ENCODE measurements around the gene OXTR. TPM values are rescaled to one million over a fixed set of nuclear protein-coding genes. Genes with fewer than 3 reads are reported as not detected.
A peak's percentile ranks its signal among the peaks of the same experiment; 100 is the strongest.

OXTR gene
- total RNA-seq: 0.50 TPM
- long read RNA-seq, partial matches to known transcripts: 1 of 1 reads
- long read RNA-seq, other reads (novel, unspliced or antisense): 0 of 1 reads

GRCh38 chr3:8769088-8769822 lies at the start of gene OXTR:
TSS of gene OXTR (minus strand) at chr3:8769613. CDS start at chr3:8768187, 1,426 bp downstream.
- H3K27me3 ChIP-seq (ENCODE audit: low read depth): peaks cover 40% of the 10 kb centered on the region
- H3K36me3 ChIP-seq: no peaks in the 10 kb centered on the region
- H3K9me3 ChIP-seq: no peaks in the 10 kb centered on the region
- peak; percentile 67 for DNase-seq
- no peak within 1 kb of the TSS for H3K27ac ChIP-seq
- TF ChIP-seq CTCF (IDR thresholded peaks at IDR 0.05): peak; percentile 99
- peak; percentile 93 to 94 for ATAC-seq
- peaks cover 26% of the 10 kb centered on the region for H3K4me1 ChIP-seq
- intact Hi-C loops (cut with DNase I): no loop called here
- H3K4me3 ChIP-seq: peak within 1 kb of the TSS; percentile 42

GRCh38 chr3:8817486-8817885 lies 48.1 kb upstream of the OXTR start:
- no peak for TF ChIP-seq CTCF (IDR thresholded peaks at IDR 0.05)
- DNase-seq: no peak
- H3K4me3 ChIP-seq: no peak overlapping the region
- H3K27me3 ChIP-seq (ENCODE audit: low read depth): no peaks in the 10 kb centered on the region
- no peak for ATAC-seq
- H3K4me1 ChIP-seq: no peaks in the 10 kb centered on the region
- intact Hi-C loops (cut with DNase I): no loop called here
- no peaks in the 10 kb centered on the region for H3K36me3 ChIP-seq
- peaks cover 21% of the 10 kb centered on the region for H3K9me3 ChIP-seq
- no peak overlapping the region for H3K27ac ChIP-seq

GRCh38 chr3:8816106-8816505 lies 46.7 kb upstream of the OXTR start:
- ATAC-seq (no peak), DNase-seq (no peak)
- Histone ChIP-seq H3K4me3 (no peak overlapping the region), H3K27me3 (ENCODE audit: low read depth) (no peaks in the 10 kb centered on the region), H3K4me1 (no peaks in the 10 kb centered on the region), H3K27ac (no peak overlapping the region), H3K9me3 (peaks cover 21% of the 10 kb centered on the region), H3K36me3 (no peaks in the 10 kb centered on the region)
- intact Hi-C loops (cut with DNase I): no loop called here
- TF ChIP-seq CTCF (IDR thresholded peaks at IDR 0.05): no peak

DNA sequence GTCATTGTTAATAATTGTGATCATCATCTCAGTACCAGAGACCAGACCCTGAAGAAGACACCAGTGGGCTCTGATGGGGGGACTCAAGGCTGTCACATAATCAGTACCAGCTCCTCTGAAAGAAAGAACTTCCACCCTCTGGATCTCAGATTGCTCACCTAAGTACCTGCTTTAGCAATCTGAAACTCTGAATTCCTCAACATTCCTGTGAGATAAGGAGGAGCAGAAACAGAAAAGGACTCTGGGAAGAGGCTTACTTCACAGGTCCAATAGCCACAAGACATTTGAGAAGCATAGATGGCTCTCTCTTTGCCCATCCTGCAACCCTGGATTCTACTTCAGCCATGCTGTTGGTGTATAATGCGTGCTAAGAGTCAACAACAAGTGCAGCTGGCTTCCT lies 44.0 kb upstream of the OXTR start:
- Histone ChIP-seq H3K4me3 (no peak overlapping the region), H3K27me3 (ENCODE audit: low read depth) (no peaks in the 10 kb centered on the region), H3K27ac (no peak overlapping the region), H3K36me3 (no peaks in the 10 kb centered on the region), H3K4me1 (no peaks in the 10 kb centered on the region), H3K9me3 (peaks cover 7% of the 10 kb centered on the region)
- intact Hi-C loops (cut with DNase I): no loop called here
- DNase-seq (no peak), ATAC-seq (no peak)
- no peak for TF ChIP-seq CTCF (IDR thresholded peaks at IDR 0.05)

GRCh38 chr3:8810561-8810960 lies 41.1 kb upstream of the OXTR start:
- no peak overlapping the region for H3K27ac ChIP-seq
- no peak for TF ChIP-seq CTCF (IDR thresholded peaks at IDR 0.05)
- DNase-seq: no peak
- H3K4me1 ChIP-seq: no peaks in the 10 kb centered on the region
- H3K27me3 ChIP-seq (ENCODE audit: low read depth): no peaks in the 10 kb centered on the region
- ATAC-seq: no peak
- no peaks in the 10 kb centered on the region for H3K9me3 ChIP-seq
- no peaks in the 10 kb centered on the region for H3K36me3 ChIP-seq
- no peak overlapping the region for H3K4me3 ChIP-seq
- intact Hi-C loops (cut with DNase I): no loop called here

Data from lower lobe of right lung (tissue), 2 donors.